B cell (primary cell): ENCODE data around the gene GK2.

ENCODE experiments used
- EZH2 ChIP-seq: IDR thresholded peaks from 2 replicates; pipeline ENCODE4 v1.6.1; 2012; ENCODE audit warnings: borderline replicate concordance, low read depth, mild to moderate bottlenecking, moderate library complexity, low read length; ENCODE audit not compliant: insufficient read depth, poor library complexity, severe bottlenecking
- TF ChIP-seq, protein P1 (sequence below): fragments of 200-600 bp; IDR thresholded peaks from one replicate; pipeline ENCODE4 v1.8.0; 2022; ENCODE audit warnings: antibody characterized with exemption, mild to moderate bottlenecking

DNA sequence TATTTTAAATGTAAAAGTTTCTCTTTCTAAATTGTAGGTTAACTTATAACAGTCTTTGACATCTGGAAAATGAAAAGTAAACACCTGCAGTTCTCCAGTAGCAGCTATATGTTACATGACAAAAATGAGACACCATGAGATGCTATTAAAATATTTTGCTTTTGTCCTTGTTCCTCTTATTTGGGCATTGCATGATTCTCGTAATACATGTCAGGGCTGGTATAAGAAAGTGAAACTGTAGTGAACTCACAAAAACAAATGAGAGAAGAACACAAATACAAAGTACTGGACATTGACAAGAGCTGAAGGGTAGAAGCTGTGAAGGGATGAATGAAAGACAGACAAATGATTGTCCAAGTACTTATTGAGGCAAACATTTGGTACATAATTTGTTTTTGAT, 9.0 kb downstream of the GK2 start:
- TF ChIP-seq, protein P1, sequence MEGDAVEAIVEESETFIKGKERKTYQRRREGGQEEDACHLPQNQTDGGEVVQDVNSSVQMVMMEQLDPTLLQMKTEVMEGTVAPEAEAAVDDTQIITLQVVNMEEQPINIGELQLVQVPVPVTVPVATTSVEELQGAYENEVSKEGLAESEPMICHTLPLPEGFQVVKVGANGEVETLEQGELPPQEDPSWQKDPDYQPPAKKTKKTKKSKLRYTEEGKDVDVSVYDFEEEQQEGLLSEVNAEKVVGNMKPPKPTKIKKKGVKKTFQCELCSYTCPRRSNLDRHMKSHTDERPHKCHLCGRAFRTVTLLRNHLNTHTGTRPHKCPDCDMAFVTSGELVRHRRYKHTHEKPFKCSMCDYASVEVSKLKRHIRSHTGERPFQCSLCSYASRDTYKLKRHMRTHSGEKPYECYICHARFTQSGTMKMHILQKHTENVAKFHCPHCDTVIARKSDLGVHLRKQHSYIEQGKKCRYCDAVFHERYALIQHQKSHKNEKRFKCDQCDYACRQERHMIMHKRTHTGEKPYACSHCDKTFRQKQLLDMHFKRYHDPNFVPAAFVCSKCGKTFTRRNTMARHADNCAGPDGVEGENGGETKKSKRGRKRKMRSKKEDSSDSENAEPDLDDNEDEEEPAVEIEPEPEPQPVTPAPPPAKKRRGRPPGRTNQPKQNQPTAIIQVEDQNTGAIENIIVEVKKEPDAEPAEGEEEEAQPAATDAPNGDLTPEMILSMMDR: no peak
- no peak for TF ChIP-seq EZH2
